Measurements from ENCODE around the gene CDK11B. TPM values are rescaled to one million over a fixed set of nuclear protein-coding genes. Genes with fewer than 3 reads are reported as not detected.
"Not testable (repeated sequence)": the region's sequence is repeated elsewhere in the genome, so short reads cannot be mapped to it uniquely, and the experiment has no call there.

The CDK11B gene
- total and polyA plus RNA-seq, 2 of the 8 experiments (the other 6 are each of a cell fraction or from before 2014, with no cell fraction given), result 11.1 to 31.9 TPM

- H2AFZ ChIP-seq (ENCODE audit: low read length); H3K9me3 ChIP-seq (ENCODE audit: insufficient read depth in 2 of 2, low read depth in 1 of 2, low read length in 1 of 2); H2AK5ac ChIP-seq (ENCODE audit: low read depth, low read length); H3K14ac ChIP-seq (ENCODE audit: insufficient read length); H3K79me2 ChIP-seq (ENCODE audit: control insufficient read depth in 1 of 2, insufficient read depth in 2 of 2, low read length in 2 of 2); H2BK15ac ChIP-seq (ENCODE audit: low read length); H2BK120ac ChIP-seq (replicated peaks; ENCODE audit: low read depth, low read length); H3K27me3 ChIP-seq (replicated peaks in 1 of 4; ENCODE audit: control insufficient read depth in 3 of 4, extremely low read depth in 1 of 4, insufficient read depth in 3 of 4, low read length in 3 of 4); H3K56ac ChIP-seq (replicated peaks; ENCODE audit: insufficient read length, low read depth, low read length); H4K91ac ChIP-seq (replicated peaks; ENCODE audit: insufficient read length, low read length); H3K23me2 ChIP-seq (ENCODE audit: low read depth, low read length); CTCF ChIA-PET (ENCODE audit: partially characterized antibody); H4K20me1 ChIP-seq (replicated peaks in 1 of 2; ENCODE audit: control insufficient read depth in 1 of 2, insufficient read depth in 2 of 2, low read length in 2 of 2); H3K27ac ChIP-seq (ENCODE audit: low read depth, low read length); H3K4me2 ChIP-seq (ENCODE audit: insufficient read depth in 1 of 2, low read depth in 2 of 2, low read length in 2 of 2); H4K5ac ChIP-seq (ENCODE audit: insufficient read length, low read depth, low read length); H3K79me1 ChIP-seq (ENCODE audit: low read depth, low read length); H3K9ac ChIP-seq (replicated peaks in 1 of 4; ENCODE audit: extremely low read depth in 1 of 4, low read depth in 3 of 4, low read length in 3 of 4); DNase-seq (ENCODE audit: low read depth in 1 of 2, low spot score in 2 of 2); H2BK20ac ChIP-seq (ENCODE audit: low read length); H3K18ac ChIP-seq (ENCODE audit: extremely low read depth, low read length); H2BK12ac ChIP-seq (ENCODE audit: low read depth, low read length); H3K4me3 ChIP-seq (ENCODE audit: extremely low read depth in 1 of 4, insufficient read depth in 2 of 4, low read depth in 3 of 4, low read length in 4 of 4); H3K4ac ChIP-seq (replicated peaks; ENCODE audit: insufficient read length, low read depth, low read length); H2BK5ac ChIP-seq (ENCODE audit: low read depth, low read length); H4K8ac ChIP-seq (ENCODE audit: extremely low read depth, insufficient read depth, low read length); H3K23ac ChIP-seq (ENCODE audit: insufficient read length); FAIRE-seq; POLR2A ChIA-PET (ENCODE audit: partially characterized antibody); H3K4me1 ChIP-seq (replicated peaks in 1 of 4; ENCODE audit: control insufficient read depth in 3 of 4, insufficient read depth in 4 of 4, low read length in 3 of 4): not testable (repeated sequence)
- peaks cover 13 to 36% (median 25%) of the 10 kb centered on the region in 4 experiments for H3K36me3 ChIP-seq (ENCODE audit: control insufficient read depth in 2 of 4, insufficient read depth in 4 of 4, low read length in 3 of 4)
- 95% methylated on average over 17 of the region's 17 CpGs; no CpG with 5 or more reads in 1 of the 2 experiments for WGBS, 2 experiments (ENCODE audit: extremely low coverage in 1 of 2, insufficient coverage in 1 of 2, insufficient read length in 1 of 2, insufficient replicate concordance in 2 of 2, low coverage in 1 of 2, low lambda C conversion rate in 2 of 2, missing lambda C conversion rate in 1 of 2)
Observed at GRCh38 chr1:1647567-1648241, 11.1 kb downstream of the CDK11B start.

- H3K79me1 ChIP-seq (ENCODE audit: low read depth, low read length); H3K4me2 ChIP-seq (ENCODE audit: insufficient read depth in 1 of 2, low read depth in 2 of 2, low read length in 2 of 2); H3K79me2 ChIP-seq (ENCODE audit: control insufficient read depth in 1 of 2, insufficient read depth in 2 of 2, low read length in 2 of 2); H2AK5ac ChIP-seq (ENCODE audit: low read depth, low read length); H4K8ac ChIP-seq (ENCODE audit: extremely low read depth, insufficient read depth, low read length); H3K23ac ChIP-seq (ENCODE audit: insufficient read length); H3K27ac ChIP-seq (ENCODE audit: low read depth, low read length); POLR2A ChIA-PET (ENCODE audit: partially characterized antibody); H2BK12ac ChIP-seq (ENCODE audit: low read depth, low read length); H4K20me1 ChIP-seq (replicated peaks in 1 of 2; ENCODE audit: control insufficient read depth in 1 of 2, insufficient read depth in 2 of 2, low read length in 2 of 2); H4K5ac ChIP-seq (ENCODE audit: insufficient read length, low read depth, low read length); H3K27me3 ChIP-seq (replicated peaks in 1 of 4; ENCODE audit: control insufficient read depth in 3 of 4, extremely low read depth in 1 of 4, insufficient read depth in 3 of 4, low read length in 3 of 4); H3K4me1 ChIP-seq (replicated peaks in 1 of 4; ENCODE audit: control insufficient read depth in 3 of 4, insufficient read depth in 4 of 4, low read length in 3 of 4); H3K56ac ChIP-seq (replicated peaks; ENCODE audit: insufficient read length, low read depth, low read length); H2BK5ac ChIP-seq (ENCODE audit: low read depth, low read length); H3K23me2 ChIP-seq (ENCODE audit: low read depth, low read length); H3K9ac ChIP-seq (replicated peaks in 1 of 4; ENCODE audit: extremely low read depth in 1 of 4, low read depth in 3 of 4, low read length in 3 of 4); H3K9me3 ChIP-seq (ENCODE audit: insufficient read depth in 2 of 2, low read depth in 1 of 2, low read length in 1 of 2); H2BK20ac ChIP-seq (ENCODE audit: low read length); H3K14ac ChIP-seq (ENCODE audit: insufficient read length); CTCF ChIA-PET (ENCODE audit: partially characterized antibody); DNase-seq (ENCODE audit: low read depth in 1 of 2, low spot score in 2 of 2); H2BK120ac ChIP-seq (replicated peaks; ENCODE audit: low read depth, low read length); H2BK15ac ChIP-seq (ENCODE audit: low read length); H4K91ac ChIP-seq (replicated peaks; ENCODE audit: insufficient read length, low read length); H2AFZ ChIP-seq (ENCODE audit: low read length); H3K4me3 ChIP-seq (ENCODE audit: extremely low read depth in 1 of 4, insufficient read depth in 2 of 4, low read depth in 3 of 4, low read length in 4 of 4); H3K4ac ChIP-seq (replicated peaks; ENCODE audit: insufficient read length, low read depth, low read length); FAIRE-seq; H3K18ac ChIP-seq (ENCODE audit: extremely low read depth, low read length): not testable (repeated sequence)
- 85% methylated on average over 5 of the region's 5 CpGs; no CpG with 5 or more reads in 1 of the 2 experiments for WGBS, 2 experiments (ENCODE audit: extremely low coverage in 1 of 2, insufficient coverage in 1 of 2, insufficient read length in 1 of 2, insufficient replicate concordance in 2 of 2, low coverage in 1 of 2, low lambda C conversion rate in 2 of 2, missing lambda C conversion rate in 1 of 2)
- peaks cover 4 to 25% (median 15%) of the 10 kb centered on the region in 4 experiments; a peak in 6 of 8 replicates for H3K36me3 ChIP-seq (ENCODE audit: control insufficient read depth in 2 of 4, insufficient read depth in 4 of 4, low read length in 3 of 4)
Observed at GRCh38 chr1:1646326-1646725, 12.5 kb downstream of the CDK11B start.
